Gastroesophageal sphincter (tissue), 4 donors: Measurements from ENCODE around the gene DIP2C. TPM values are rescaled to one million over a fixed set of nuclear protein-coding genes. Genes with fewer than 3 reads are reported as not detected.

ENCODE experiments used
- ATAC-seq: fragments of 150-250 bp; one replicate; pipeline ENCODE4 v1.9.1; 2016; ENCODE audit warnings: mild to moderate bottlenecking, moderate library complexity
- H3K27ac ChIP-seq, 4 donors: fragments of 200-600 bp; sonication (generic) in 3 of 4; 1 replicate in 3 of 4; 2 replicates in 1 of 4; pipeline ENCODE4 v1.5.1; 2016 to 2019
- H3K27me3 ChIP-seq: fragments of 200-600 bp; sonication (generic); one replicate; pipeline ENCODE4 v1.5.1; 2019
- H3K36me3 ChIP-seq, 2 donors: fragments of 200-600 bp; sonication (generic); one replicate each; pipeline ENCODE4 v1.5.1; 2019; ENCODE audit warnings: control low read depth in 1 of 2
- H3K4me1 ChIP-seq, 3 donors: fragments of 200-600 bp; sonication (generic); 1 replicate in 2 of 3; 2 replicates in 1 of 3; pipeline ENCODE4 v1.5.1; 2016 to 2019; ENCODE audit warnings: control low read depth in 2 of 3
- H3K4me3 ChIP-seq, 2 donors: fragments of 200-600 bp; sonication (generic); one replicate each; pipeline ENCODE4 v1.5.1; 2019; ENCODE audit warnings: mild to moderate bottlenecking in 1 of 2, moderate library complexity in 1 of 2
- H3K9me3 ChIP-seq, 3 donors: fragments of 200-600 bp; sonication (generic); one replicate each; pipeline ENCODE4 v1.5.1; 2017 to 2019; ENCODE audit warnings: control low read depth in 2 of 3
- CTCF ChIP-seq, 4 experiments: fragments of 200-600 bp in 2 of 4; fragments of 450-650 bp in 2 of 4; sonication (generic) in 1 of 4; IDR thresholded peaks; one replicate each; pipeline ENCODE4 v1.5.1; 2017 to 2019; ENCODE audit warnings: antibody characterized with exemption in 4 of 4, mild to moderate bottlenecking in 2 of 4, moderate library complexity in 2 of 4
- EP300 ChIP-seq: sonication (generic); formaldehyde crosslinking; IDR thresholded peaks from one replicate; pipeline ENCODE4 v1.6.1; 2017; ENCODE audit warnings: antibody characterized with exemption, mild to moderate bottlenecking
- POLR2A ChIP-seq, 2 donors: fragments of 450-650 bp; IDR thresholded peaks; one replicate each; pipeline ENCODE4 v1.6.1; 2017; ENCODE audit warnings: antibody characterized with exemption in 2 of 2, mild to moderate bottlenecking in 2 of 2, moderate library complexity in 1 of 2
- POLR2AphosphoS5 ChIP-seq: sonication (generic); formaldehyde crosslinking; IDR thresholded peaks from one replicate; pipeline ENCODE4 v1.6.1; 2017; ENCODE audit warnings: antibody characterized with exemption
- WGBS, 2 donors: methylation state at CpG; one replicate each; pipeline ENCODE4 v1.1.5; 2018; ENCODE audit warnings: low coverage in 1 of 2; 5-methylcytosine and 5-hydroxymethylcytosine counted together
- total RNA-seq, 4 donors: library from RNA; depleted of rRNA; stranded (reverse); fragments of >200 nt; gene quantifications; one replicate each; pipeline ENCODE4 v1.1.0, GENCODE V29; 2016

Gene DIP2C
- total RNA-seq, 4 donors from 2014 or later, result 40.8 to 73.8 (median 47.7) TPM

GRCh38 chr10:393106-393745 is 296.2 kb downstream of the DIP2C start:
- no peak overlapping the region for H3K27ac ChIP-seq
- peaks cover 0 to 33% of the 10 kb centered on the region in 2 donors for H3K36me3 ChIP-seq
- H3K4me3 ChIP-seq, result no peak overlapping the region
- peaks cover 0 to 52% (median 0%) of the 10 kb centered on the region in 3 donors for H3K4me1 ChIP-seq
- no peak for ATAC-seq
- no peaks in the 10 kb centered on the region for H3K27me3 ChIP-seq
- 86 to 88% methylated on average over 4 to 9 of the region's 13 CpGs for WGBS, 2 donors
- TF ChIP-seq POLR2A (IDR thresholded peaks at IDR 0.05) (no peak), POLR2AphosphoS5 (no peak), EP300 (no peak), CTCF (IDR thresholded peaks at IDR 0.05) (no peak)
- no peaks in the 10 kb centered on the region for H3K9me3 ChIP-seq

DNA sequence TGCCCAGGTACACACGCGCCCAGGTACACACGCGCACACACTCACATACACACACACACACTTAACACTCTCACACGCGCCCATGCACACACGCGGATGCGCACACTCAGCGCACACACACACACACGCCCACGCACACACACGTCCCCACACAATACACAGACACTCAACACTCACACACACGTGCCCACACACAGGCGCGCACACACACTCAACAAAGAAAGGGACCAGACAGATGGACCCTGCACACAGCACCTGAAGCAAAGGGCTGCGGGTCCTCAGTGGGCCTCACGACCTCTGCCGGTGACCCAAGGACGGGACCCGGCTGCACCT is 296.8 kb downstream of the DIP2C start:
- Histone ChIP-seq H3K36me3 (peaks cover 0 to 39% of the 10 kb centered on the region in 2 donors), H3K27me3 (no peaks in the 10 kb centered on the region), H3K4me3 (no peak overlapping the region), H3K9me3 (no peaks in the 10 kb centered on the region), H3K27ac (no peak overlapping the region), H3K4me1 (peaks cover 0 to 54% (median 0%) of the 10 kb centered on the region in 3 donors)
- ATAC-seq, result no peak
- WGBS, 2 donors, result 91 to 94% methylated on average over 5 to 12 of the region's 21 CpGs
- TF ChIP-seq EP300, result no peak
- TF ChIP-seq POLR2AphosphoS5, result no peak
- no peak for TF ChIP-seq CTCF (IDR thresholded peaks at IDR 0.05)
- TF ChIP-seq POLR2A (IDR thresholded peaks at IDR 0.05), result no peak

DNA sequence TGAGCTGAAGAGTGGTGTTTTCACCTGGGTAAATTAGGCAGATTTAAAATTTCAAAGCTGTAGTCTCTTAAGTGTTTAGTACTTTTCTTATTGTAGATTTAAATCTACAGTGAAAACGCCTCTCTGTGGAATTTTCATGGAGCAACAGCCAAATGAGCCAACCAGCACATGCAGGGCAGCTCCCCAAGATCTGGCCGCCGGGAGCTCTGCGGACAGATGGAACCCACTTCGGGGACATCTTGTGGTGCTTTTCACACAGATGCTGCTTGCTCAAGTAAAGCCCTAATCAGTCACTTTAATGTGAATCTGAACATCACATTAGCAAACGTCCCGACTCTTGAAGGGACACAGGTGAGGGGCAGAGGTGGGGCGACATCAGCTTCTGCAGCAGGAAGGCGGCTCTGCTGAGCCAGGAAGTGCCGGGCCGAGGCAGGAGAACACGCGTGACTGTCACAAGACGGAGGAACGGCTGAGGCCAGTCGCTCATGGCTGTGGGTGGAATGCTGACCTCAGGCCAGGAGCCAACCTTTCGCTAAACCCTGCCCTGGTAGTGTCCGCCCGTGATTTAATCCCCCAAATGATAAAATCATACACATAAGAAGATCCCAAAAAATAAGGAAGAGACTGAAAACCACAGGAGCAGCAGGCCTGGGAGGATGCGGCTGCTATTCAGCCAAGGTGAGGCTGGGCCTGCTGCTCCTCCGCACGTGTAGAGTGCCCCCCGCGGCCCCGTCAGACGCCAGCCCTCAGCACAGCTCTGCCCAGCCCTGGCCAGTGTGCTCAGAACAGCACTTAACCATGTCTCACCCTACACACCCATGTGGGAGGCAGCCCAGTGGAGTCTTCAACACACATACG is 297.4 kb downstream of the DIP2C start:
- no peak overlapping the region for H3K27ac ChIP-seq
- no peak for ATAC-seq
- no peaks in the 10 kb centered on the region for H3K9me3 ChIP-seq
- H3K27me3 ChIP-seq, result no peaks in the 10 kb centered on the region
- 87% methylated on average over 7 to 9 of the region's 27 CpGs for whole genome bisulfite sequencing, 2 donors
- H3K4me3 ChIP-seq, result no peak overlapping the region
- H3K36me3 ChIP-seq, result peaks cover 0 to 45% of the 10 kb centered on the region in 2 donors
- peaks cover 0 to 49% (median 0%) of the 10 kb centered on the region in 3 donors for H3K4me1 ChIP-seq
- no peak for TF ChIP-seq POLR2A (IDR thresholded peaks at IDR 0.05)
- TF ChIP-seq CTCF (IDR thresholded peaks at IDR 0.05), result no peak
- no peak for TF ChIP-seq POLR2AphosphoS5
- TF ChIP-seq EP300, result no peak

DNA sequence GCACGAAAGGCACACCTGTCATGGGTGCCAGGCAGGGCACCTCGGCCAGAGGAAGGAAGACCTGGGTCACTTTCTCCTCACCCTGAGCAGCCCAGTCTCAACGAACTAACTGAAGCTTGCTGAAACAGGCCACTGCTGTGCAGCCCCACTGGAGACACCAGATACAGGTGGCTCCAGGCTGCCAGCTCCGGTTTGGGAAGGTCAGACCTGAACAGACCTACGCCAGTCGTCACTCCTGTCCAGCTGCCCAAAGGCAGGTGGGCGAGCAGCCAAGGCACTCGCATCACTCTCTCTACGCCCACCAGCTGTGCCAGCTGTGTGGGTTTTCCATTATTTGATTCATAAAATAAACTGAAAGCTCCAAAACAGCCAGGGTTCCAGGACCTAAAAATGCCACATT is 298.2 kb downstream of the DIP2C start:
- H3K36me3 ChIP-seq, result peaks cover 0 to 53% of the 10 kb centered on the region in 2 donors
- no peak overlapping the region for H3K4me3 ChIP-seq
- no peak overlapping the region for H3K27ac ChIP-seq
- WGBS, 2 donors, result 60% methylated on average over 2 of the region's 9 CpGs; no CpG with 5 or more reads in 1 of the 2 donors
- H3K9me3 ChIP-seq, result no peaks in the 10 kb centered on the region
- no peak for TF ChIP-seq EP300
- no peak for TF ChIP-seq POLR2AphosphoS5
- no peak for TF ChIP-seq CTCF (IDR thresholded peaks at IDR 0.05)
- no peak for TF ChIP-seq POLR2A (IDR thresholded peaks at IDR 0.05)
- H3K27me3 ChIP-seq, result no peaks in the 10 kb centered on the region
- H3K4me1 ChIP-seq, result peaks cover 0 to 42% (median 0%) of the 10 kb centered on the region in 3 donors
- no peak for ATAC-seq
